Activated naive CD4-positive, alpha-beta T cell (primary cell): ENCODE data around the gene MMP26.

Experiments used
- DNase-seq, 4 experiments: peaks; one replicate each; lab custom pipeline; 2025; lab: John Stamatoyannopoulos, UW

MMP26 gene

GRCh38 chr11:4704054-4704789 lies at the start of gene MMP26:
Gene MMP26, plus strand, starts transcription at chr11:4704784.
- DNase-seq: no peak

GRCh38 chr11:4658629-4659445 lies 45.7 kb upstream of the MMP26 start:
- no peak for DNase-seq

- no peak for DNase-seq
Measured at GRCh38 chr11:4662876-4663275, 41.7 kb upstream of the MMP26 start.

GRCh38 chr11:4664183-4664582 lies 40.4 kb upstream of the MMP26 start:
- no peak for DNase-seq

GRCh38 chr11:4664786-4665185 lies 39.8 kb upstream of the MMP26 start:
- no peak for DNase-seq

- no peak for DNase-seq
Measured at GRCh38 chr11:4665424-4665823, 39.2 kb upstream of the MMP26 start.

GRCh38 chr11:4671741-4672140 lies 32.8 kb upstream of the MMP26 start:
- no peak for DNase-seq

GRCh38 chr11:4672470-4672869 lies 32.1 kb upstream of the MMP26 start:
- no peak for DNase-seq

- no peak for DNase-seq
Measured at GRCh38 chr11:4673781-4674180, 30.8 kb upstream of the MMP26 start.

GRCh38 chr11:4677948-4678347 lies 26.6 kb upstream of the MMP26 start:
- no peak for DNase-seq

GRCh38 chr11:4680341-4680740 lies 24.2 kb upstream of the MMP26 start:
- DNase-seq: no peak

- DNase-seq: no peak
Measured at GRCh38 chr11:4682623-4683419, 21.8 kb upstream of the MMP26 start.

- no peak for DNase-seq
Measured at GRCh38 chr11:4684631-4685285, 19.8 kb upstream of the MMP26 start.

- no peak for DNase-seq
Measured at GRCh38 chr11:4695442-4695841, 9.1 kb upstream of the MMP26 start.

GRCh38 chr11:4697585-4697984 lies 7.0 kb upstream of the MMP26 start, which contains the start of gene OR51E2:
Gene OR51E2, minus strand, starts transcription at chr11:4697853. Its CDS starts 15,142 bp downstream, at chr11:4682711.
- no peak for DNase-seq

- DNase-seq: no peak
Measured at GRCh38 chr11:4699697-4700435, 4.7 kb upstream of the MMP26 start.

- no peak for DNase-seq
Measured at GRCh38 chr11:4700436-4700820, 4.2 kb upstream of the MMP26 start.

- DNase-seq: no peak
Measured at GRCh38 chr11:4704790-4705334, 278 bp downstream of the MMP26 start.

- DNase-seq: no peak
Measured at GRCh38 chr11:4713241-4713640, 8.7 kb downstream of the MMP26 start.

GRCh38 chr11:4714300-4714699 lies 9.7 kb downstream of the MMP26 start:
- no peak for DNase-seq
